T-helper 22 cell (primary cell): ENCODE results near the gene YAP1.

Source experiments
- DNase-seq: peaks from one replicate; pipeline ENCODE4 v3.0.0-alpha.2; 2020; ENCODE audit warnings: low read depth

YAP1 gene

DNA sequence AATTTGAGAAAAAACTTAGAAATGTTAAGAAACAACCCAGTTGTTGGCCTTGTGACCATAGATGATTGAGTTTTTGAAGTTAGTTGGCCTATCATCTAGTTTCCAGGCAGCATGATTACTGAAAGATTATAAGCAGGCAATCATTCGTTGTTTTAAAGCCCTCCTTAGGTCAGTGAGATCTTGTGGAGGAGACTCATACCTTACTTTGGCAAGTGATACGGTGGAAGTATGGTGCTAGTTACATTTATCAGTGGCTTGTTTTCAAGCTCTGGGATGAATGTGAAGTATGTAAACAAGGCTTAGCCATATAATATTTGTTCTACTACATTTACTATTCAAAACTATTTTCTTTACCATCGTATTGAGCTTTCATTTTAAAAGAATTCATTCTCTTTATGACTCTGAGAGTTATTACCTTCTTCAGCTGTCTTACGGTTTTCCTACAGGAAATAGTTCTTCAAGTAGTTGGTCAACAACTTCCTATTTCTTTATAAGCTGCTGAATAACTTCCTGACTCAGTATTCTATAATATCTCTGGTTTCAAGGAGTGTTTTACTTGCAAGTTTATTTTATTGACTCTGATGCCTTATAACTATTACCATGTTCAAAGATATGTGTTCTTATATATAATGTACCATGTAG lies 7.3 kb downstream of the YAP1 start:
- DNase-seq, result no peak

DNA sequence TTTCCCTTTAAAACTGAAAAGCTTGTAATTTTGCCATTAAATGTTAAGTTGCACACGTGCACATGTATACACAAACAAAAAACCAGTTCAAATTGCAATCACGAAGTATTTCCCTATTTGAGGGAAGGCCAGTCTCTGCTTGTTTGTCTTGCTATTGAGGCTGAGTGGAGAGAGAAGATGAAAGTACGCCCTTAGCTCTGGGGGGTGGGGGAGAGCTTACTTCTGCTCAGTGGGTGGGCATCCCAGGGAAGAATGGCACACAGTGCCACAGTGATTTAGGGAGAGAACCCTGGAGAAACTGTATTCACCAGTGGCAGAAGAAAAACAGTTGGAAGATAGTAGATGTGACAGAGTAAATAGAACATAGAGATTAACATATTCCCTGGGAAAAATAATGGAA lies 8.7 kb downstream of the YAP1 start:
- DNase-seq, result no peak

DNA sequence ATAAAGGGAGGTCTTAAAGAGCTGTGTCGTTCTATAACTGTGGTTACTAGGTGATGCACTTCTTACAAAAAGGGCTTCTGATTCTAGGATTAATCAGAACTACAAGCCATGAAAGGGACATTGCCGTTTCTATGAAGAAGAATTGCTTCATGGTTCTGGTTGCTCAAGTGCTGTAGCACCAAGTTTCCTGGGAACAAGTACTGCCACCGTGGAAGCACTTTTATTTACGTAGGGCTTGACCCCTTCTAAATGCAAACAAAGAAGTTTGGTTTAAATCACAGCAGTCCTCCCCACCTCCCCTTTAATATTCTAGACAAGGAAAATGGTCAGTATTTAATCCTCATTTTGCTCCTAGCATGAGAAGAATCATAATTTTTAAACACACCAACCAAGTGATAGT lies 9.8 kb downstream of the YAP1 start:
- no peak for DNase-seq

DNA sequence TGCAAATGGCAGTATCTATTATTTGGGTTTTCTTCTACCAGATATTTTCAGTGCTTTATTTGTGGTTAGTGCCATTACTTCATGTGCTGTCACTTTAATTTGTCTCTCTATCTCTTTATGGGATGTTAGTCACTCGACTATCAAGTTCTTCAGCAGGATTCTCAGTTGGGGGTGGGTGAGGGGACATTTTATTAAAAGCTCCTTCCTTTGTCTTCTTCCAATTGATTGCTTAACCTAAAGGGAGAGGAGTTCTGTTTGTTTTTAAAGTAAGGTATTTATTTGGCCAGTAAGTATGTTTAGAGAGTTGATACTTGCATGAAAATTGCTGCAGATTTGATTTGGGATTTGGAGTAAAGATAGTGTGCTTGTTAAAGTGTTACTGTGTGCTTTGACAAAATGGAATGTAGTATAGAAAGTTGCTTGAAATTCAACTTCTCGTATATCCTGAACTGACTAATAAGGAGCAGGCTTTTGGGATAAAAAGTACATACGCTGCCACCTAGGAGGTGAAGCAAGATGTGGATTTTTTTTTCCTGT lies 10.3 kb downstream of the YAP1 start:
- DNase-seq, result no peak

DNA sequence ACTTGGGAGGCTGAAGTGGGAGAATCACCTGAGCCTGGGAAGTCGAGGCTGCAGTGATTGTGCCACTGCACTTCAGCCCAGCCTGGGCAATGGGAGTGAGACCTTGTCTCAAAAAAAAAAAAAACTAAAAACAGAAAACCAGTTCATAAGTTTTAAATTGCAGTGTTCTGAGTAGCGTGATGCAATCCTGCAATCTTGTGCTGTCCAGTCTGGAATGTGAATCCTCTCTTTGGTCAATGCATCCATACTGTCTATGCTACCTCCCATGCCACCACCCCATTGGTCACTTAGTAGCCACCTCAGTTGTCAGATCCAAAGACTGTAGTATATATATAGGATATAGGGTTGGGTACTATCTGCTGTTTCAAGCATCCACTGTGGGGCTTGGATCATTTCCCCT lies 11.1 kb downstream of the YAP1 start:
- DNase-seq, result no peak

DNA sequence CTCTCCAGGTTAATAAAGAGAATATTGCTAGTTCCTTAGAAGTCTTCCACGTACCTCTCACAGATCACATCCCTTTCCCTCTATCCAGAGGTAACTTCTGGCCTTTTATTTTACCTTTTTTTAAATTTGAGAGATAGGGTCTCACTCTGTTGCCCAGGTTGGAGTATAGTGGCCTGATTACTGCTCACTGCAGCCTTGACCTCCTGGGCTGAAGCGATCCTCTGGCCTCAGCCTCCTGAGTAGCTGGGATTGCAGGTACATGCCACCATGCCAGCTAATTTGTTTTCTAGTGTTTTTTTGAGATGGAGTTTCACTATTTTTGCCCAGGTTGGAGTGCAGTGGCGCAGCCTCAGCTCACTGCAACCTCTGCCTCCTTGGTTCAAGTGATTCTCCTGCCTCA lies 24.4 kb downstream of the YAP1 start:
- no peak for DNase-seq

DNA sequence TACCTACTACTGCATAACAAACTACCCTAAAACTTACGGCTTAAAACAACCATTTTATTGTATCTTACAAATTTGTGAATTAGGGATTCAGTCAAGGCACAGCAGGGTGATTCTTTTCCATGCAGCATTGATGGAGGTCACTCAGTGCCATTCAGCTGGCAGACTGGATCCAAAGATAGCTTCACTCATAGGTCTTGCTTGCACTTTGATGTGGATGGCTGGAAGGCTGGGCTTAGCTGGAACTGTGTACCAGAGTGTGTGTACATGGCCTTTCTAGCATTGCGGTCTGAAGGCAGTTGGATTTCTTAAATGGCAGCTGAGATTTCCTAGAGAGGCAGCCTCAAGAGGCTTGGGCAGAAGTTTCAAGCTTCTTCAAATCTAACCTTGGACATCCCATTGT lies 25.0 kb downstream of the YAP1 start:
- no peak for DNase-seq

DNA sequence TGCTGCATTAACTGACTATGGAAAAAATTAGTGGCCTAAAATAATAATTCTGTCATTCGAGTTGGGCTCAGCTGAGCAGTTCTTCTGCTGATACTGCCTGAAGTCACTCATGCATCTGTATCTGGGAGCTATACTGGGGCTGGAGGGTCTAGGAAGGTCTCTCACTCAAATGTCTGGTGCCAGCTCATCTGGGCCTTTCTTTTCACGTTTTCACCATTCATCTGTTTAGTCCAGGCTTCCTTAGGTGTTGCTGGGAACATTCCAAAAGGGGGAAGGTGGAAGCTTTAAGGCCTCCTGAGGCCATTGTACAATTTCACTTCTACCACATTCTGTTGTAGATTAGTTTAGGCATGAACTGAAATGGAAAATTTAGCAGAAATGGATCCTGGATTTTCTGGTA lies 28.0 kb downstream of the YAP1 start:
- DNase-seq, result no peak

DNA sequence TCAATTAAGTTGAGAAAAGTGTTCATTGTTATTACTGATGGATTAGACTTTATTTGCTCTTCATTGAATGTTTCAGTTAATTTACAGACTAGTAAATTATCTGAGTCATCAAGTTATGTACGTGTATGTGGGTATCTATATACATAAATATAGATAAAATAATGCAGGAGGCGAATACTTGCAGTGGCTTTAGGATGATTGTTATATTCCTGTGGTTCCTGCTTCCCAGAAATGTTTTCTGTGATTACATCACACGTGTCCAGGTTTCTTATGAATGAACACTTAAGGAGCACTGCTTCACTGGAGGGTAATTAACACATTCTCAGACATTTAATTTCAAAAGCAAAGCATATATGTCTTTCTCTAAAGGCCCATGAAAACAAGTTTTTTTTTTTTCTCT lies 28.4 kb downstream of the YAP1 start:
- no peak for DNase-seq

DNA sequence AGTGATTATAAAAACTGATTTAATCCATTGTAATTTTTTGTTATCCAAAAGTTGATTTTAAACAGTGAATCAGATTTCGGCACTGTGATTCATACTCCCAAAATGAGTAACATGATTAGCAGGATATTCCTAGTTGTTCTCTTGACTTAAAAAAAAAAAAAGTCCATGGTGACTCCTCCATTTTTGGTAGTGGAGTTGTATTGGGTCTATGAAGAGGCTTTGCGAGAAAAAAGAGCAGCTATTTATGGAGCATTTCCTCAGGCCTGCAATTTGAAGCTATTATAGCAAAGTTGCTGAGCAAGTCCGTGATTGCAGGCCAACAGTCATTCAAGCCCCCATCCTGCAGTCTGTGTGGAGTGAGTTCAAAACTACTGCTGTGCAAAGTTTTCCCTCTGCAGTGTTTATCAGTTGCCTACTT lies 28.8 kb downstream of the YAP1 start:
- DNase-seq, result no peak

DNA sequence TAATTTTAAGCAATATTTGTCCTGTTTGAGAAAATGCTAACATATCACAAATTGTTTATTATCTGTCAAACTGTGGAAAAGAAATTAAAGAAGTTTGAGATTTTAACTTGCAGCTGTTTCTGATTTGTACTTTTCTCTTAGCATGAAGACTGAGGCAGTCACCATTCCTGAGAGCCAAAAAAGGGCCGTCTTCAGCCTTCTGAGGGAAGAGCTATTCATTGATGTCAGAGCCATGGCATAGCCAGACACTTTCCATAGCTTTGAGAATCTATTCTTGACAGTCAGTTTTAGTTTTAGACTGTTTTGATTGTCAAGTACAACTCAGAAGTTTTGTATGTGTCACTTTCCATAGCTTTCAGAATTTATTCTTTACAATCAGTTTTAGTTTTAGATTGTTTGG lies 32.1 kb downstream of the YAP1 start:
- no peak for DNase-seq

DNA sequence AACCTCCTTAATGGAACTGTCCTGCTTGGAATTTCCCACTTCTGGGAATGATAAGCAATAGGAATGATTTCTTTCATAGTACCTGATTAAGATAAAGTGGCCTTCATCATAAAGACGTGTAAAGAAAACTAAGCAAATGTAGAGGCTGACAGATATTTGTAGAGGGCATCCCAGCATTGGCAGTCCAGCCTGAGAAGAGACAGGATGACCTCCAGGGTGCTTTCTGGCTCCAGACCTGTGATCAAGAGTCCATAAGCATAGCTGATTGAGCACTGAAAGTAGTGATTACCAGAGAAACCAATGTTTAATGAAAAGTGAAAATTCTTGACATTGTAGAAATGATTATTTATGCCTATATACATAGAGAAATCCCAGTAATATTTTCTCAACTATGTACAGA lies 33.6 kb downstream of the YAP1 start:
- DNase-seq, result no peak

DNA sequence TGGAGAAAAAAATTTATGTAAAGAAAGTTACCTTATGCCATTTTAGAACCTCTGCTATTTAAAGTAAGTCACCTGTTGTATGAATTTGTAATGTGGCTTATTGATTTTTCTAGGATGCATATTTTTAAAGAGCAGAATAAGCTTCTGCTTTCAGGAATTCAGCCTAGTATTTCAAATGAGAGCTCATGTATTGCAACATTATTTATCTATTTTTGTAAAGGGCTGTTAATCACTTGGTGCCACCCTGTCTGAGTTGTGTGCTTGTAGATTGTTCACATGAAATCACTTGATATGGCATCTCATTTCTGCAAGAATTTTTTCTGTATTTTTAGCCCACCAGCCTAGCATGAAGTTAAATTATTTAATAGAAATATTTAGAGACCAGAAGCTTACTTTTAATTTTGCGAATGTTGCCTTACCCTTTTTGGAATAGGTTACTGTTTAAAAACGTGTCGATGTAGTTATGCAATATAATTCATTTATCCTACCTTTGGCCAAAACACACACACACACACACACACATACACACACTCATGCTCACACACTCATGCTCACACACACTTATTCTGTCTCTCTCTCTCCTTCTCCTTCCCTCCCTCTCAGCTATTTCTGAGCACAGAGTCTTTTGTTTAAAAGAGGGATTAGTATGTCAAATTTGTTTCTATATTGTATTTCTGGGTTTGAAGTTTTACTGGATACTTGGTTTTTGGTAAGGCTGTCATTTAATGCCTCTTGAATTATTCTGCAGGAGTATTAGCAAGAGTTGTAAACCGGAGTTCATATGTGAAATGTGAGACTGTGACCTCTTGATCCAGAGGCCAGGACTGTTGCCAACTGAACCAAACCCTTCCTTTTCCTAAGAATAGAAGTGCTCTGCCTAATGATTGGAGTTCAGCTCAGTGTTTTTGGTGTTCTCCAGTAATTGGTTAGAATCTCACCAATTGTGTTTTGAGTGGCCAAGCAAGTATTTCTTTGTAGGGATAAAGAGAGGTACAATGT lies 34.4 kb downstream of the YAP1 start:
- no peak for DNase-seq

DNA sequence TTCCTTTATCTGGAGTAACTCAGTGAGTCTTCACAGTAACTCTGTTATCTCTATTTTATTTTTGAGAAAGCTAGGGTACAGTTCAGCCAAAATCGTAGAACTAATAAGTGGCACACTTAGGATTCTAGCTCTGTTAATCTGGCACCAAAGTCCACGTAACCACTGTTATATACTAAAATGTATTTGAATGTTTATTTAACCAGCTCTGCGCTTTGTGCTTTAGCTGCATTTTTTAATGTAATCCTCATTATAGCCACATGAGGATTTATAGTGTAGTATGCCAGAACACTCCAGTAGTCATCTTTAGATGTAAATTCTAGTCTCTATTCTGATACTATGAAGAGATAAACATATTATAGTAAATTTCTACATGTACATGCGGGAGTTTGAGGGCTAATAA lies 36.8 kb downstream of the YAP1 start:
- no peak for DNase-seq

DNA sequence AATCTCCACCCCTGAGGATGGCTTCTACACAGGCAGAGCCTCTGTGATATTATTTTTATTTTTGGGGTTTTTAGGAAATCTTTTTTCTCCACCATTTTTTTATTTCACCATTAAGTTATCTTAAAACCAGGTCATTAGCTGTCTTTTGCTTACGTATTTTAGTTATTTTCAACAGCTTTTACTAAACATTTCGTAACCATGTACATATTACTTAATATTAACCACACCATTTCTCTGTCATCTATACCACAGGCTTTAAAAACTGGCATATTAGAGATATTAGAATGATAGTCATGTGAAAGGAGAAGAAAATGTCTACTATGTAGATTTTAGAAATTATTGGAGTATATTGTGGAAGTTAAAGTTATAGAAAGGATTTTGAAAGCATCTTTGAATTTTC lies 37.4 kb downstream of the YAP1 start:
- no peak for DNase-seq

DNA sequence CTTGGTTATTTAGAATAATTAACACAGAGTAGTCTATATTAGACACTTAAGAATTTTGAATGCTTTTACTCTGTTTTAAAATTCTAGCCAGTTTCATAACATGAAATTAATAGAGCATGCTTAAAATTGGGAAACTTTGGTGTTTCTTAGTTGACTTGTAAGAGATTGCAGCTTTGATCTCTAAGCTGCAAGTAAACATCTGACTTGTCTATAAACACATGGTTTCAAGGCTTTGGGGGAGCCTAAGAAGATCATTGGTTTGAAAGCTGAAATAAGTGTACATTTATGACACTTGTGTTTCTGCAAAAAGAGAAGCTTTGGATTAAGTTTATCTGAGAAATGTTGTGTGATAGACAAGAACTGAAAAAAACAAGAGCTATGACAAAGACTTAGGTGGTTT lies 37.8 kb downstream of the YAP1 start:
- no peak for DNase-seq

DNA sequence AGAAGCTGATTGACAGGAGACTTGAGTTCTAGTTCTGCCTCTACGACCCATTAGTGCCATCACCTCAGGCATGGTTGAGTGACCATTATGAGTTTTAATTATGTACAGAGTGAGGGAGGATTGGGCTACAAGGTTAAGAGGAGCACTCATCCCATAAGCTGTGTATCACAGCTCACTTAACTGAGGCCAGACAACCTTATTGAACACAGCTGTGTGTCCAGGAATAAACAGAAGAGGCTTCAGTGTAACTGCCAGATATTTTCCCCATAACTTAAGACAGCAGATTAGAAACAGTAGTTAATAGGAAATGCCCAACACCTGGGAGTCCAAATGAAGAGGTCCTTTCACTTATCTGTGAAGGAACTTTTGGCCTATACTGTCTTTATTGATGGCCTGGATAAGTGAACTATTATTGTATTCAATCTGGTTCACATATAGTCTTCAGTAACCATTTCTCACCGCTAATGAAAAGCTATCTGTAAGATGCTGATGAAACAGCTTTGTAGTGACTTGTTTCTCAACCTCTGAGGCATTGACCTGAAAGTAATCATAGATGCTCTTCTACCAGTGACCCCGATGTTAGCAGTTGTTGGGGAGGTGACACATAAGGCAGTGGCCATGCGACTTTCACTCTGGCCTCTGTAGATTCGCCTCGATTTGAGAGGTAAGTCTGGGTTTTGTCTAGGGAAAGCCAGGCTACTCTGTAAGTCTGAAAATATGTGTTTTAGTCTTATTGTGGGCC lies 41.7 kb downstream of the YAP1 start:
- DNase-seq, result no peak

DNA sequence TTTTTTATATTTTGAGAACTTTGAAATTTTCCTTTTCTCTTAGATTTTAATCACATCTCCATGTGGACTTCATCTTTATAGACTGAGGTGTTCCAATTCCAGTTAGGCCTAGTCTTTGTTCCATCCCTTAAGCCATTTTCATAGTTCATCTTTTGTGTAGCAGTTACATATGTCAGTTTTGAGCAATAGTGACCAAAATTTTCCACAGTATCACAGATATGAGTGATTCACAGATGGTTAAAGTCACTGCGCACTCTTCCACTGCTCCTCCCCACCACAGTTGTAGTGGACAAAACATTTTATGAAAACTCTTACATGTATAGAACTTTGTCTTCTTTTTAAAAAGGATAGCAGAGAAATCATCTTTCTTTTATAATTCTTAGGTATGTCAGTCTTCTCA lies 42.8 kb downstream of the YAP1 start:
- no peak for DNase-seq

DNA sequence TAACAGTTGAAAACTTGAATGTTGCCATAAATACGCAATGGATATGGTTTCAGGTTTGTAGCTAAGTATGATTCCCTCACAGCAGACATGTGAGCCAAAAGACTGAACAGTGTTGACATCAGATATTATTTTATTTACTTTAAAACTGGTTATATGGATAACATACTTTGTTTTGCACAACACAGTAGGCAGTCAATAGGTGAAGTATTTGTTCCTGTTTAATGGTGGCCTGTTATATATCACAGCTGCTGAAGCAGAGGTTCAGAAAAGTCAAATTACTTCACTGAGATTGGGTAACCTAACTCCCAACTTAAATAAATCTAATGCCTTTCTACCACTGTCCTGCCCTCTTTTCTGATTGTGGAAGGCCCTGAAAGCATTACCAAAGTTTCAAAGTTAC lies 44.6 kb downstream of the YAP1 start:
- DNase-seq, result no peak

DNA sequence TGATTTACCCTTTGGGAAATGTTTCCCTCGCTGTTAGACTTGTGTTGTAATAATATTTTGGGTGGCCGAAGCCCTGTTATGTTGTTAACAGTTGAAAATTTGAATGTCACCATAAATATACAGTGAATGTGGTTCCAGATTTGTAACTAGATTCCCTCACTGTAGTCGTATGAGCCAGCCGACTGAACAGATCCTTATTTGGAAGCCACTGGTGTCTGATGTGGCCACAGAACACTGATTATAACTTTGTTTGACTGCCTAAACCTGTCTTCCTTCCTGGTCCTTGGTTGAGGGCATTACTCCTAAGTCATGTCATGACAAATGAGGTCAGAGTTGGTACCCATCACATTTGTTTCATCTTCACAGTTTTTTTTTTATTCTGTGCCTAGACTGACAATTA lies 45.4 kb downstream of the YAP1 start:
- DNase-seq, result no peak

DNA sequence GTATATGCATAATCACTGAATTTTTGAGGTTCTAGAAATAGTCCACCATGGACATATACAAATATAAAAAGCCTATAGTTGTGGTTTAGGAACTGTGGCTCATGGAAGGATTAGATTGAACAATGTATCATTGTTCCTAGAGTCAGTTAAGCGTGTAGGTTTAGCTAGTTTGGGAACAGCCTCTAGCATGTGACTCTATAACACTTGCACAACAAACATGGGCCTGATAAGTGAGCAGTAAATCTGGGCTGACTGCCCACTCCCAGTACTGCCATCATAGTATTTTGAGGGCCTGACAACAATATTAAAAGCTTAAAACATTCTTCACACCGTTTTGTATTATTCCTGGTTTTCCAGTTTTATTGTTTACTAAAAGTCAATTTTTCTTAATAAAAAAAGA lies 47.0 kb downstream of the YAP1 start:
- DNase-seq, result no peak

DNA sequence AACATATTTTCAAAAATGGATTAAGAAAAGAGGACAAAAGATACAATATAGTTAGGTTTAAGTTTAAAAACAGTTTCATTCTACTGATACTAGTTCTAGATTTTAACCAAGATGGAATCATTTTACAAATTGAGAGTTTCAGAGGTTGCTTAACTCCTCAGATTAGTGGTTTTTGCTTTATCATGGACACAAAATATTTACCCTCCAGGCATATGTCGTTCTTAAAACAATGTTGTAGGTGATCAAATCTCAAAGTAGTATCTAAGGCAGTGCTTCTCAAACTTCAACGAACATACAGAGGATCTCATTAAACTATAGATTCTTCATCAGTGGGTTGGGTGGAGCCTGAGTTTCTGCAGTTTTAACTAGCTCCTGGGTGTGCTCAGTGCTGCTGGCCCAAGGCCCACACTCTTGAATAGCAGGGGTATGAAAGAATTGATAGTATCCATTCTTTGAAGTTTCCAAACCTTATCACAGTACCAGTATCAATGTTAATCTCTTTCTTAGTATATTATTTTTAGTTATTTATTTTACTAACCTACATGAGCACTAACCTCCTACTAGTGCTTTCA lies 48.0 kb downstream of the YAP1 start:
- no peak for DNase-seq
